H9 (cell line): Measurements from ENCODE around the gene UBASH3A. TPM values are rescaled to one million over a fixed set of nuclear protein-coding genes. Genes with fewer than 3 reads are reported as not detected.

Experiments
- DNase-seq: peaks from one replicate; pipeline ENCODE4 v3.0.0-alpha.2; 2017
- H2AFZ ChIP-seq: one replicate; pipeline ENCODE4 v1.6.1; 2013; ENCODE audit warnings: mild to moderate bottlenecking, low read length, control low read depth, moderate library complexity
- H2AK5ac ChIP-seq: 2 replicates; pipeline ENCODE4 v1.6.1; 2013; ENCODE audit warnings: low read length, control low read depth, mixed read lengths; ENCODE audit not compliant: insufficient read length
- H2BK120ac ChIP-seq: one replicate; pipeline ENCODE4 v1.6.1; 2013; ENCODE audit warnings: low read depth, mild to moderate bottlenecking, low read length, control low read depth, inconsistent platforms; ENCODE audit not compliant: poor library complexity, severe bottlenecking
- H2BK12ac ChIP-seq: 2 replicates; pipeline ENCODE4 v1.6.1; 2013; ENCODE audit warnings: low read length, control low read depth, mixed read lengths, low read depth; ENCODE audit not compliant: insufficient read length
- H2BK15ac ChIP-seq: 2 replicates; pipeline ENCODE4 v1.6.1; 2013; ENCODE audit warnings: low read depth, low read length, control low read depth
- H2BK20ac ChIP-seq: one replicate; pipeline ENCODE4 v1.6.1; 2013; ENCODE audit warnings: low read depth, mild to moderate bottlenecking, low read length, control low read depth, inconsistent platforms; ENCODE audit not compliant: poor library complexity, severe bottlenecking
- H2BK5ac ChIP-seq: 2 replicates; pipeline ENCODE4 v1.6.1; 2013; ENCODE audit warnings: low read length, control low read depth, mixed read lengths; ENCODE audit not compliant: insufficient read length
- H3K14ac ChIP-seq: 2 replicates; pipeline ENCODE4 v1.6.1; 2013; ENCODE audit warnings: low read length, control low read depth; ENCODE audit not compliant: insufficient read depth
- H3K18ac ChIP-seq: 2 replicates; pipeline ENCODE4 v1.6.1; 2013; ENCODE audit warnings: low read depth, mild to moderate bottlenecking, mixed read lengths, low read length, control low read depth; ENCODE audit not compliant: insufficient read length
- H3K23ac ChIP-seq: 2 replicates; pipeline ENCODE4 v1.6.1; 2013; ENCODE audit warnings: low read length, control low read depth, mixed read lengths, low read depth; ENCODE audit not compliant: insufficient read length
- H3K23me2 ChIP-seq: 2 replicates; pipeline ENCODE4 v1.6.1; 2013; ENCODE audit warnings: low read depth, mild to moderate bottlenecking, mixed read lengths, low read length, control low read depth; ENCODE audit not compliant: insufficient read length, poor library complexity, severe bottlenecking
- H3K27ac ChIP-seq: 2 replicates; pipeline ENCODE4 v1.5.1; 2013; ENCODE audit warnings: low read length, control low read depth, mixed read lengths, low read depth; ENCODE audit not compliant: insufficient read length
- H3K27me3 ChIP-seq: 2 replicates; pipeline ENCODE4 v1.6.1; 2013; ENCODE audit warnings: low read length, control low read depth, inconsistent platforms; ENCODE audit not compliant: insufficient read depth
- H3K4ac ChIP-seq: 2 replicates; pipeline ENCODE4 v1.6.1; 2013; ENCODE audit warnings: low read depth, mild to moderate bottlenecking, control low read depth, inconsistent platforms, low read length, moderate library complexity
- H3K4me1 ChIP-seq: 2 replicates; pipeline ENCODE4 v1.6.1; 2013; ENCODE audit warnings: low read length, control low read depth, inconsistent platforms; ENCODE audit not compliant: insufficient read depth
- H3K4me2 ChIP-seq: 2 replicates; pipeline ENCODE4 v1.6.1; 2013; ENCODE audit warnings: low read length, control low read depth, mixed read lengths; ENCODE audit not compliant: insufficient read length, insufficient read depth
- H3K56ac ChIP-seq: 2 replicates; pipeline ENCODE4 v1.6.1; 2013; ENCODE audit warnings: low read depth, mild to moderate bottlenecking, mixed read lengths, low read length, control low read depth; ENCODE audit not compliant: insufficient read length
- H3K79me1 ChIP-seq: 2 replicates; pipeline ENCODE4 v1.6.1; 2013; ENCODE audit warnings: low read depth, mild to moderate bottlenecking, moderate library complexity, low read length, control low read depth, inconsistent platforms; ENCODE audit not compliant: insufficient read depth, poor library complexity, severe bottlenecking
- H3K79me2 ChIP-seq: 2 replicates; pipeline ENCODE4 v1.6.1; 2013; ENCODE audit warnings: low read length, control low read depth, inconsistent platforms; ENCODE audit not compliant: insufficient read depth
- H3K9ac ChIP-seq: 2 replicates; pipeline ENCODE4 v1.6.1; 2013; ENCODE audit warnings: low read length, control low read depth, mixed read lengths; ENCODE audit not compliant: insufficient read length; ENCODE audit errors: extremely low read depth
- H3K9me3 ChIP-seq: one replicate; pipeline ENCODE4 v1.6.1; 2013; ENCODE audit warnings: low read depth, low read length, inconsistent platforms; ENCODE audit not compliant: control insufficient read depth
- H3T11ph ChIP-seq: one replicate; pipeline ENCODE4 v1.6.1; 2013; ENCODE audit warnings: mild to moderate bottlenecking, low read length, control low read depth, inconsistent platforms
- H4K20me1 ChIP-seq: one replicate; pipeline ENCODE4 v1.6.1; 2013; ENCODE audit not compliant: control insufficient read depth, insufficient read length, insufficient read depth
- H4K5ac ChIP-seq: 2 replicates; pipeline ENCODE4 v1.6.1; 2013; ENCODE audit warnings: low read depth, mild to moderate bottlenecking, mixed read lengths, low read length, control low read depth; ENCODE audit not compliant: insufficient read length
- H4K8ac ChIP-seq: replicated peaks from 2 replicates; pipeline ENCODE4 v1.6.1; 2013; ENCODE audit warnings: low read length, control low read depth, mixed read lengths, low read depth; ENCODE audit not compliant: insufficient read length
- H4K91ac ChIP-seq: 2 replicates; pipeline ENCODE4 v1.6.1; 2013; ENCODE audit warnings: low read depth, mild to moderate bottlenecking, moderate library complexity, mixed read lengths, low read length, control low read depth; ENCODE audit not compliant: insufficient read length
- H3K27ac Mint-ChIP-seq, 3 experiments: 2 replicates in 2 of 3; 3 replicates in 1 of 3; pipeline ENCODE4 v1.8.0; 2020 to 2021; ENCODE audit warnings: mixed read lengths in 3 of 3, mild to moderate bottlenecking in 1 of 3, moderate library complexity in 1 of 3
- H3K27me3 Mint-ChIP-seq: 2 replicates; pipeline ENCODE4 v1.8.0; 2021; ENCODE audit warnings: low read depth, mild to moderate bottlenecking, moderate library complexity, mixed read lengths
- H3K36me3 Mint-ChIP-seq, 3 experiments: 2 replicates in 2 of 3; 3 replicates in 1 of 3; pipeline ENCODE4 v1.8.0; 2020 to 2021; ENCODE audit warnings: low read depth in 3 of 3, mixed read lengths in 3 of 3; ENCODE audit not compliant: insufficient read depth in 1 of 3
- H3K4me1 Mint-ChIP-seq, 2 experiments: 2 replicates each; pipeline ENCODE4 v1.8.0; 2020; ENCODE audit warnings: mixed read lengths in 2 of 2
- H3K4me3 Mint-ChIP-seq, 2 experiments: 2 replicates in 1 of 2; 3 replicates in 1 of 2; pipeline ENCODE4 v1.8.0; 2020 to 2021; ENCODE audit warnings: mild to moderate bottlenecking in 2 of 2, mixed read lengths in 2 of 2, moderate library complexity in 1 of 2
- H3K9me3 Mint-ChIP-seq, 2 experiments: 2 replicates in 1 of 2; 3 replicates in 1 of 2; pipeline ENCODE4 v1.8.0; 2020; ENCODE audit warnings: mild to moderate bottlenecking in 2 of 2, mixed read lengths in 2 of 2, moderate library complexity in 1 of 2
- WGBS: extraction: QIAGEN DNeasy Blood & Tissue Kit; methylation state at CpG from one replicate; pipeline ENCODE4 v1.1.7; 2013; ENCODE audit warnings: missing lambda C conversion rate, low lambda C conversion rate, mixed read lengths; ENCODE audit not compliant: insufficient read length; ENCODE audit errors: extremely low coverage; 5-methylcytosine and 5-hydroxymethylcytosine counted together
- total RNA-seq: library from RNA; stranded (reverse); gene quantifications from 2 replicates; pipeline ENCODE4 v1.2.1, GENCODE V29; 2021
- TF ChIP-seq, protein P1 (sequence below): fragments of 200-600 bp; sonication (generic); conservative IDR thresholded peaks from 3 replicates; pipeline ENCODE4 v1.8.0; 2021; ENCODE audit warnings: antibody characterized with exemption, mild to moderate bottlenecking

The UBASH3A gene
- total RNA-seq, 1 experiment from 2014 or later = not detected

DNA sequence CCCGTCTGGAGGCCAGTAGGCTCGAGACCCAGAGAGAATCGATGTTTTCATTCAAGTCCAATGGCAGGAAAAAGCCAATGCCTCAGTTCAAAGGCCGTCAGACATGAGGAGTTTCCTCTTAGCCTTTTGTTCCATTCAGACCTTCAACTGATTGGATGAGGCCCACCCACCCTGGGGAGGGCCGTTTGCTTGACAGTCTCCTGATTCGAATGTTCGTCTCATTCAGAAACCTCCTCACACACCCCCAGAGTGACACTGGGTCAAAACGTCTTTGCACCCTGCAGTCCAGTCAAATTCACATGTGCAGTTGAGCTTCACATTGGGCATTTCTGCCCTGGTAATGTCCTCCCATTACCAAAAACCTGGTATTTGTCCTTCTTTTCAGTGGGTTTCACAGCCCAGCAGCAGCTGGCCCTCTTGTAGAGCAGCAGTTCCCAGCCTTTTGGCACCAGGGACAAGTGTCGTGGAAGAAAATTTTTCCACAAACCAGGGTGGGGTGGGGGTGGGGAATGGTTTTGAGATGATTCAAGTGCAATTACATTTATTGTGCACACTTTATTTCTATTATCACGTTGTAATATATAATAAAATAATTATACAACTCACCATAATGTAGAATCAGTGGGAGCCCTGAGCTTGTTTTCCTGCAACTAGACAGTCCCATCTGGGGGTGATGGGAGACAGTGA, 52.2 kb downstream of the UBASH3A start:
- peaks cover 18 to 23% of the 10 kb centered on the region in 2 experiments for H3K4me1 Mint-ChIP-seq
- H3K27ac Mint-ChIP-seq = no peak overlapping the region
- no peak overlapping the region for H3K27ac ChIP-seq

More for the DNA sequence above, 52.2 kb downstream of the UBASH3A start:
- H3K9me3 Mint-ChIP-seq = peaks cover 6 to 8% of the 10 kb centered on the region in 2 experiments; a peak in 4 of 5 replicates
- H2BK12ac ChIP-seq = no peak overlapping the region
- no peak overlapping the region for H4K5ac ChIP-seq
- H3K23me2 ChIP-seq = no peaks in the 10 kb centered on the region
- no peaks in the 10 kb centered on the region for H3K9me3 ChIP-seq
- no peak overlapping the region for H3K4me2 ChIP-seq
- H3K4ac ChIP-seq = no peak overlapping the region
- H2BK120ac ChIP-seq = no peak overlapping the region
- H2BK20ac ChIP-seq = no peak overlapping the region
- H3T11ph ChIP-seq = no peak overlapping the region
- H4K20me1 ChIP-seq = no peaks in the 10 kb centered on the region
- no peak overlapping the region for H3K9ac ChIP-seq
- WGBS = no CpG with 5 or more reads among the region's 10 CpGs
- H3K27me3 ChIP-seq = no peaks in the 10 kb centered on the region
- no peaks in the 10 kb centered on the region for H3K79me2 ChIP-seq
- H3K56ac ChIP-seq = no peak overlapping the region
- H3K23ac ChIP-seq = no peak overlapping the region
- H2AK5ac ChIP-seq = no peak overlapping the region
- no peak for DNase-seq
- no peak overlapping the region for H2AFZ ChIP-seq
- no peak overlapping the region for H2BK15ac ChIP-seq
- no peak overlapping the region for H3K14ac ChIP-seq
- no peaks in the 10 kb centered on the region for H3K4me1 ChIP-seq
- TF ChIP-seq, protein P1, sequence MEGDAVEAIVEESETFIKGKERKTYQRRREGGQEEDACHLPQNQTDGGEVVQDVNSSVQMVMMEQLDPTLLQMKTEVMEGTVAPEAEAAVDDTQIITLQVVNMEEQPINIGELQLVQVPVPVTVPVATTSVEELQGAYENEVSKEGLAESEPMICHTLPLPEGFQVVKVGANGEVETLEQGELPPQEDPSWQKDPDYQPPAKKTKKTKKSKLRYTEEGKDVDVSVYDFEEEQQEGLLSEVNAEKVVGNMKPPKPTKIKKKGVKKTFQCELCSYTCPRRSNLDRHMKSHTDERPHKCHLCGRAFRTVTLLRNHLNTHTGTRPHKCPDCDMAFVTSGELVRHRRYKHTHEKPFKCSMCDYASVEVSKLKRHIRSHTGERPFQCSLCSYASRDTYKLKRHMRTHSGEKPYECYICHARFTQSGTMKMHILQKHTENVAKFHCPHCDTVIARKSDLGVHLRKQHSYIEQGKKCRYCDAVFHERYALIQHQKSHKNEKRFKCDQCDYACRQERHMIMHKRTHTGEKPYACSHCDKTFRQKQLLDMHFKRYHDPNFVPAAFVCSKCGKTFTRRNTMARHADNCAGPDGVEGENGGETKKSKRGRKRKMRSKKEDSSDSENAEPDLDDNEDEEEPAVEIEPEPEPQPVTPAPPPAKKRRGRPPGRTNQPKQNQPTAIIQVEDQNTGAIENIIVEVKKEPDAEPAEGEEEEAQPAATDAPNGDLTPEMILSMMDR = no peak
- no peak overlapping the region for H4K91ac ChIP-seq
- H3K79me1 ChIP-seq = no peaks in the 10 kb centered on the region
- H3K27me3 Mint-ChIP-seq = peaks cover 7% of the 10 kb centered on the region
- no peak overlapping the region for H3K18ac ChIP-seq
- H3K4me3 Mint-ChIP-seq = no peak overlapping the region
- no peak overlapping the region for H2BK5ac ChIP-seq
- peaks cover 0 to 2% (median 0%) of the 10 kb centered on the region in 3 experiments; a peak in 1 of 7 replicates for H3K36me3 Mint-ChIP-seq
- no peak overlapping the region for H4K8ac ChIP-seq
